NCI-H2227 (cell line): Measurements from ENCODE around the gene ELMOD3.
"Not testable (repeated sequence)": the region's sequence is repeated elsewhere in the genome, so short reads cannot be mapped to it uniquely, and the experiment has no call there.

Experiments
- DNase-seq: peaks from one replicate; lab custom pipeline; 2025; ENCODE audit not compliant: unreplicated experiment; lab: John Stamatoyannopoulos, UW

The ELMOD3 gene

GRCh38 chr2:85354286-85355072 is at the start of gene ELMOD3, which contains the start of gene RETSAT:
ELMOD3 (plus strand) TSS chr2:85354769; CDS start chr2:85357199, 2,430 bp downstream.
RETSAT (minus strand) TSS chr2:85354528; CDS start chr2:85354507, 21 bp downstream.
- peak; percentile 98 for DNase-seq

GRCh38 chr2:85307527-85307897 is 47.1 kb upstream of the ELMOD3 start:
- no peak for DNase-seq

- no peak for DNase-seq
Measured at GRCh38 chr2:85308201-85308600, 46.4 kb upstream of the ELMOD3 start.

GRCh38 chr2:85308896-85309555 is 45.5 kb upstream of the ELMOD3 start:
- peak; percentile 69 for DNase-seq

GRCh38 chr2:85309699-85310321 is 44.8 kb upstream of the ELMOD3 start:
- no peak for DNase-seq

- no peak for DNase-seq
Measured at GRCh38 chr2:85310330-85310729, 44.2 kb upstream of the ELMOD3 start.

- DNase-seq: no peak
Measured at GRCh38 chr2:85312404-85312803, 42.2 kb upstream of the ELMOD3 start.

GRCh38 chr2:85314884-85315242 is 39.7 kb upstream of the ELMOD3 start:
- DNase-seq: no peak

GRCh38 chr2:85315921-85316320 is 38.6 kb upstream of the ELMOD3 start:
- not testable (repeated sequence) for DNase-seq

GRCh38 chr2:85318222-85319074 is 36.1 kb upstream of the ELMOD3 start:
- DNase-seq: no peak

GRCh38 chr2:85319796-85320195 is 34.8 kb upstream of the ELMOD3 start:
- DNase-seq: no peak

- no peak for DNase-seq
Measured at GRCh38 chr2:85323351-85323987, 31.1 kb upstream of the ELMOD3 start.

GRCh38 chr2:85323988-85324367 is 30.6 kb upstream of the ELMOD3 start:
- DNase-seq: not testable (repeated sequence)

- DNase-seq: no peak
Measured at GRCh38 chr2:85324639-85325465, 29.7 kb upstream of the ELMOD3 start.

- DNase-seq: no peak
Measured at GRCh38 chr2:85325466-85325811, 29.1 kb upstream of the ELMOD3 start.

GRCh38 chr2:85326406-85327159 is 28.0 kb upstream of the ELMOD3 start:
- no peak for DNase-seq

GRCh38 chr2:85327160-85327821 is 27.3 kb upstream of the ELMOD3 start:
- peak; percentile 72 for DNase-seq

GRCh38 chr2:85327822-85328617 is 26.5 kb upstream of the ELMOD3 start, which contains the start of gene TGOLN2:
TGOLN2 (minus strand) TSS chr2:85327989; CDS start chr2:85327962, 27 bp downstream.
- DNase-seq: peak; percentile 97
